Lower lobe of right lung (tissue), 2 donors: ENCODE results near the gene POU2AF2. TPM values are rescaled to one million over a fixed set of nuclear protein-coding genes. Genes with fewer than 3 reads are reported as not detected.

Experiments used
- ATAC-seq, 2 donors: fragments of 200-7000 bp; cut with Tn5 transposase; one replicate each; pipeline ENCODE4 v1.9.1; 2020 to 2022; ENCODE audit warnings: mild to moderate bottlenecking in 2 of 2, moderate library complexity in 2 of 2
- DNase-seq: peaks from one replicate; pipeline ENCODE4 v3.0.0-alpha.2; 2020
- H3K27ac ChIP-seq: fragments of 200-600 bp; one replicate; pipeline ENCODE4 v1.8.0; 2022
- H3K27me3 ChIP-seq: fragments of 200-600 bp; one replicate; pipeline ENCODE4 v1.8.0; 2022; ENCODE audit warnings: low read depth
- H3K36me3 ChIP-seq: fragments of 200-600 bp; one replicate; pipeline ENCODE4 v1.8.0; 2022; ENCODE audit warnings: mild to moderate bottlenecking
- H3K4me1 ChIP-seq: fragments of 200-600 bp; one replicate; pipeline ENCODE4 v1.8.0; 2022
- H3K4me3 ChIP-seq: fragments of 200-600 bp; one replicate; pipeline ENCODE4 v1.8.0; 2022; ENCODE audit warnings: mild to moderate bottlenecking
- H3K9me3 ChIP-seq: fragments of 200-600 bp; one replicate; pipeline ENCODE4 v1.8.0; 2022
- CTCF ChIP-seq: fragments of 200-600 bp; IDR thresholded peaks from one replicate; pipeline ENCODE4 v1.8.0; 2022; ENCODE audit warnings: antibody characterized with exemption, mild to moderate bottlenecking
- intact Hi-C: fragments of 100-400 bp; cut with DNase I; formaldehyde crosslinking; loops from one replicate; pipeline ENCODE4 v1.11.0; 2022
- total RNA-seq: library from RNA; stranded (reverse); fragmentation: NEBNext Ultra II Directional; extraction: Animal tissue kit (Norgen Biotek cat#: 25700); gene quantifications from one replicate; pipeline ENCODE4 v1.2.1, GENCODE V29; 2021
- donor health status: DM: no; HTN: yes; CAD: no; lungs with severe emphysema.

The POU2AF2 gene
- total RNA-seq, 1 donor from 2014 or later, result not detected

DNA sequence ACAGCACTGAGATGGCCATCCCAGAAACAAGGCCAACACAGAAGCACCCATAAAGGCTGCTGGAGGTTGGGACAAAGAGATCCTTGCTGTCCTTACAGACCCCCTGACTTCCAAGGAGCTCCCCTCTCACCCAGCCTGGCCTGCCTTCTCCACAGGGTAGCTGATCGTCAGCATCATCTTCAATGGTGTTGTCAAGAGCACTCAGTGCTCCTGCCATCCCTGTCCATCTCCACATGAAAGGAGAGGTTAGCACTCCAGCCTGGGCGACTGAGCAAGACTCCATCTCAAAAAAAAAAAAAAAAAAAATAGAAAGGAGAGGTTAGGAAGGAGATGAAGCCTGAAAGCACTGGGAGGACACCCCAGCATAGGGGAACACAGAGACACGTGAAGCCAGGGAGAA lies 50.7 kb downstream of the POU2AF2 start:
- Histone ChIP-seq H3K27me3 (peaks cover 16% of the 10 kb centered on the region), H3K27ac (no peak overlapping the region), H3K9me3 (no peaks in the 10 kb centered on the region), H3K36me3 (no peaks in the 10 kb centered on the region), H3K4me1 (peaks cover 18% of the 10 kb centered on the region), H3K4me3 (no peak overlapping the region)
- intact Hi-C loops, result no loop called here
- TF ChIP-seq CTCF, result no peak
- DNase-seq (no peak), ATAC-seq (no peak)

DNA sequence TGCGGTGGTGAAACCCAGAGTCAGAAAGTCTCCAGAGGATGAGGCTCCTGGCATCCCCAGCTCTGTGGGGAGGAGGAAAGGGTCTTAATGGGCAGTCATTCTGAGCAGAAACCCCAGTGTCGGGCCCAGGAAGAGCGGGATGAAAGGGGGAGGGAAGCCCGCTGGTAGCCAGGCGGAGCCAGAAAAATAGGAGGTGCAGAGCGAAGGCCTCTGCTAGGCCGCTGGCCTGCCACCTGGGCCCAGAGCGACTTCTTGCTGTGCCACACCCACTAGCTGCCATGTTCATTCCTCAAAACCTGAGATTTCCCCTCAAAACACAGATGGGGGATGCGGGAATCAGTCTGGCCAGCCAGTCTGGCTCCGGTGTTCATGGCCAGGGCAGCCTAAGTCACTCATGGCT lies 52.2 kb downstream of the POU2AF2 start:
- TF ChIP-seq CTCF, result no peak
- Histone ChIP-seq H3K36me3 (no peaks in the 10 kb centered on the region), H3K27ac (no peak overlapping the region), H3K27me3 (peaks cover 16% of the 10 kb centered on the region), H3K4me3 (no peak overlapping the region), H3K4me1 (peaks cover 26% of the 10 kb centered on the region), H3K9me3 (no peaks in the 10 kb centered on the region)
- intact Hi-C loops, result no loop called here
- ATAC-seq, result no peak
- no peak for DNase-seq

GRCh38 chr11:111298413-111299100 lies 53.0 kb downstream of the POU2AF2 start, which contains the start of gene POU2AF3:
TSS of gene POU2AF3 (plus strand) at chr11:111298546. CDS start at chr11:111298582, 36 bp downstream.
- DNase-seq (peak; percentile 47), ATAC-seq (peak; percentile 32 to 40)

GRCh38 chr11:111299101-111300026 lies 53.8 kb downstream of the POU2AF2 start:
- peak; percentile 67 for TF ChIP-seq CTCF
- intact Hi-C loops, result no loop called here
- peak; percentile 80 for DNase-seq

More at GRCh38 chr11:111298413-111299100, 53.0 kb downstream of the POU2AF2 start, which contains the start of gene POU2AF3:
- no peak for TF ChIP-seq CTCF
- Histone ChIP-seq H3K27ac (peak within 1 kb of the TSS; percentile 84), H3K27me3 (peaks cover 16% of the 10 kb centered on the region), H3K4me3 (peak within 1 kb of the TSS; percentile 66), H3K9me3 (no peaks in the 10 kb centered on the region), H3K4me1 (peaks cover 26% of the 10 kb centered on the region), H3K36me3 (no peaks in the 10 kb centered on the region)
- intact Hi-C loops, result no loop called here

DNA sequence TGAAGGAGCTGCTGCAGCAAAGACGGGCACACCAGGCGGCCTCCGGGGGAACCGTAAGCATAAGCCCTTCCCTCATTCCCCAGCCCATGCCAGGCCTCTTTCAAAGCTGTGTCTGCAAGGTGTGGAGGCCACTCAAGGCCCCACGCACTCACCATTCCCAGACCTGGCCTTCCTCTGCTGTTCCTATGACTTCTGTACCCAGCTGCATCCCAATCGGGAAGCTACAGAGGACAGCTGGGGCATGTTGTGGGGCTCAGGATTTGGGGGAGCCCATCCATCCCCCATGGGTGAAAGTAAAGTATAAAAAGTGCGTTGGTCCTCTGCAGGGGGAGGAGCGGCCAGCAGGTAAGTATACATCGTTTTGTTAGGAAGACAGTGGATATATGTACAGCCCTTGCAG lies 55.0 kb downstream of the POU2AF2 start:
- H3K36me3 ChIP-seq, result no peaks in the 10 kb centered on the region
- no peak for ATAC-seq
- intact Hi-C loops, result no loop called here
- TF ChIP-seq CTCF, result no peak
- H3K27me3 ChIP-seq, result peaks cover 16% of the 10 kb centered on the region
- peak overlapping the region; percentile 84 for H3K27ac ChIP-seq
- H3K4me1 ChIP-seq, result peaks cover 26% of the 10 kb centered on the region
- H3K4me3 ChIP-seq, result no peak overlapping the region
- DNase-seq, result no peak
- H3K9me3 ChIP-seq, result no peaks in the 10 kb centered on the region

More at GRCh38 chr11:111299101-111300026, 53.8 kb downstream of the POU2AF2 start:
- H3K4me1 ChIP-seq, result peaks cover 26% of the 10 kb centered on the region
- H3K4me3 ChIP-seq, result peak overlapping the region; percentile 66
- H3K9me3 ChIP-seq, result no peaks in the 10 kb centered on the region
- ATAC-seq, result peak; percentile 86 to 88
- no peaks in the 10 kb centered on the region for H3K36me3 ChIP-seq
- H3K27ac ChIP-seq, result peak overlapping the region; percentile 84
- peaks cover 16% of the 10 kb centered on the region for H3K27me3 ChIP-seq
